ENCODE measurements around the gene KCNC1.

The KCNC1 gene

DNA sequence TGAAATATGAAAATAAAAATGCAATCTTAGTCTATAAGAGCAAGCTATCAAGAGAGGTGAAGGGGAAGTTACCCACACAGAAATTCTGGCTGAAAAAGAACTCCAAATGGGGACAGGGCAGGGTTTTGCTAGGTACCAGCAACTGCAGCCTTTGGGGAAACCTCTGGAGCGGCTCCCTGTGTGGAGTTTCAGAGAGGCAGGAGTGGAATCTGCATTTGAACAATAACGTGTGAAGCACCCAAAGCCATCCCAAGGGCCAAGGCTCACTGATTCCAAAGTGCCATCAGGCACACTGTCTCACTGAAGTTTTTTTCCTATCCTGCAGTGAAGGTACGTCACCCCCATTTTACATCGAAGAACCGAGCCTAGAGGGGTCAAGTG is 87.8 kb downstream of the KCNC1 start:
- DNase-seq (ENCODE audit: low read depth in 3 of 3) = no peak

DNA sequence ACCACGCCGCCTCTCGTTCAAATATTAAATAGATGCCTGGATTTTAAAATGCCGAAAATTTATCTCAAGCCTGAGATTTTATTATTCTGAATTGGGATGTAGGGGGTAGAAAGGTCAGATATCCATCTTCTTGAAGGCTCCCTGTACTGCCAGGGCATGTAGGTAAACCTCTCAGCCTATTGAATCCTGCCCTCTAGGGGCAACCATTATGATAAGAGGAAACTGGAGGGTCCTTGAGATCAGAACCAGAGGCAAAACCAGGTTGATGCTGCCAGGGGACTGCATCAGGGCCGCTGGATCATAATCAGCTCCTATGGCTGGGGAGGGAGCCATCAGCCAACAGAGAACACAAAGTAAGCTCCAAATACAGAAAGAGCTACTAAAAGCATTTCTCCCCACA is 92.4 kb downstream of the KCNC1 start:
- no peak for DNase-seq (ENCODE audit: low read depth in 3 of 3)

DNA sequence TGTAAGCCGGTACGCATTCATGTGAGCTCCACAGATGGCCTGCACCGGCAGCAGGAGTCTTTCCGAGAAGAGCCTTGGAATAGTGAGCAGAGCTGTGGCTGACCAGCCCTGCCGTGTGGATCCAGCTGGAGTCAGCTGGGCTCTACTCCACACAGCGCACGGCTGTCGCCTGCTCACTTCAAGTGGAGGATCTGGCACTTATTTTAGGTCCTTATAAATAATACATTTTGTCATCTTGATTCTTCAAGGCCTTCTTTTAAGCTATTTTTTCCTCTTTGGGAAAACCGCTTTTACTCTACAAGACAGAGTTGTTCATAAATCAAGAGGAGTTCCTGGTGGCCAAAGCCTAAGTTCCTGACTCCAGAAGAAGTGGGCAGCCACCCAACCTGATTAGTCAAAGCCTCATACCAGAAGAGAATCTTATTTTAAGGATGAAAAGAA is 93.8 kb downstream of the KCNC1 start:
- DNase-seq (ENCODE audit: low read depth in 3 of 3) = no peak

DNA sequence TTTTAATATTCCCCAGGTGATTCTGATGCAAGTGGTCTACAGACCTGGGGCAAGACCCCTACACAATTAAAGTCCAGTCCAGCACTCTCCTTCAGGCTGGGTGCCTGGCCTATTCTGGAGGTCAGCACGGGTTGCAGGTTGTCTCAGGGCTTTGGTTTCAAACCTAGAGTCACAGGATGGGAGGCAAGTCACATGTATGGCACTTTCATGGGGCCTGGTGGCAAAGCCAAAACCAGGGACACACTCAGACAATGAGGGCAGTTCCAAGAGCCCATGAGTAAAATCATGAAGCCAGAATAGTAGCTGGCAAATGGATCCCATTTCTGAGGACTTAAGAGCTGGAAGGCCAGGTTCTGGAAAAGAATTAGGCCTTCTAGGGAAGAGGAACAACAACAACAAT is 96.6 kb downstream of the KCNC1 start:
- no peak for DNase-seq (ENCODE audit: low read depth in 3 of 3)

- no peak for DNase-seq (ENCODE audit: low read depth in 3 of 3)
These were observed 97.3 kb downstream of the KCNC1 start for GRCh38 chr11:17831883-17832282.
